Mucosa of rectum (tissue), 2 donors: ENCODE data around the gene TBKBP1.

Source experiments
- H3K27ac ChIP-seq, 2 donors: one replicate each; pipeline ENCODE4 v1.7.0; 2013; ENCODE audit warnings: inconsistent platforms in 2 of 2, low read depth in 2 of 2, low read length in 2 of 2
- H3K27me3 ChIP-seq, 2 donors: one replicate each; pipeline ENCODE4 v1.7.0; 2013; ENCODE audit warnings: low read length in 2 of 2; ENCODE audit not compliant: control insufficient read depth in 2 of 2, insufficient read depth in 2 of 2
- H3K36me3 ChIP-seq, 2 donors: one replicate each; pipeline ENCODE4 v1.7.0; 2013; ENCODE audit warnings: low read length in 2 of 2; ENCODE audit not compliant: control insufficient read depth in 2 of 2, insufficient read depth in 2 of 2
- H3K4me1 ChIP-seq, 2 donors: one replicate each; pipeline ENCODE4 v1.7.0; 2013; ENCODE audit warnings: low read length in 2 of 2, mild to moderate bottlenecking in 1 of 2; ENCODE audit not compliant: control insufficient read depth in 2 of 2, insufficient read depth in 2 of 2
- H3K4me3 ChIP-seq, 2 donors: one replicate each; pipeline ENCODE4 v1.7.0; 2013; ENCODE audit warnings: low read length in 2 of 2
- H3K9ac ChIP-seq, 2 donors: one replicate each; pipeline ENCODE4 v1.7.0; 2013; ENCODE audit warnings: low read length in 2 of 2, low read depth in 1 of 2, mild to moderate bottlenecking in 1 of 2
- H3K9me3 ChIP-seq, 2 donors: one replicate each; pipeline ENCODE4 v1.7.0; 2013; ENCODE audit warnings: low read length in 2 of 2; ENCODE audit not compliant: control insufficient read depth in 2 of 2
- donor health status: healthy.
- donor health status: Normal muscosa, but diverticular disease.

The TBKBP1 gene

GRCh38 chr17:47687748-47688147 lies 6.2 kb upstream of the TBKBP1 start:
- peaks cover 11 to 22% of the 10 kb centered on the region in 2 donors for H3K36me3 ChIP-seq
- H3K27ac ChIP-seq, result no peak overlapping the region
- H3K9ac ChIP-seq, result no peak overlapping the region
- H3K4me1 ChIP-seq, result peaks cover 0 to 6% of the 10 kb centered on the region in 2 donors
- H3K27me3 ChIP-seq, result peaks cover 3 to 4% of the 10 kb centered on the region in 2 donors
- H3K4me3 ChIP-seq, result no peak overlapping the region
- H3K9me3 ChIP-seq, result no peaks in the 10 kb centered on the region

GRCh38 chr17:47690121-47690520 lies 3.8 kb upstream of the TBKBP1 start:
- Histone ChIP-seq H3K9ac (no peak overlapping the region), H3K9me3 (no peaks in the 10 kb centered on the region), H3K4me3 (no peak overlapping the region), H3K36me3 (peaks cover 0 to 10% of the 10 kb centered on the region in 2 donors), H3K27me3 (peaks cover 3 to 6% of the 10 kb centered on the region in 2 donors), H3K27ac (no peak overlapping the region), H3K4me1 (peaks cover 10 to 17% of the 10 kb centered on the region in 2 donors)

GRCh38 chr17:47692137-47692894 lies 1.6 kb upstream of the TBKBP1 start:
- Histone ChIP-seq H3K36me3 (no peaks in the 10 kb centered on the region), H3K4me3 (no peak overlapping the region), H3K4me1 (peaks cover 11 to 19% of the 10 kb centered on the region in 2 donors), H3K9me3 (no peaks in the 10 kb centered on the region), H3K27me3 (peaks cover 3 to 7% of the 10 kb centered on the region in 2 donors), H3K9ac (no peak overlapping the region), H3K27ac (no peak overlapping the region)

GRCh38 chr17:47692895-47693730 lies 848 bp upstream of the TBKBP1 start:
- H3K27ac ChIP-seq, result peak overlapping the region in 1 of 2 donors; percentile 38
- H3K9me3 ChIP-seq, result no peaks in the 10 kb centered on the region
- H3K36me3 ChIP-seq, result no peaks in the 10 kb centered on the region
- peak overlapping the region in 1 of 2 donors; percentile 48 for H3K9ac ChIP-seq
- peak overlapping the region; percentile 48 to 56 for H3K4me3 ChIP-seq
- peaks cover 11 to 19% of the 10 kb centered on the region in 2 donors for H3K4me1 ChIP-seq
- H3K27me3 ChIP-seq, result peaks cover 3 to 7% of the 10 kb centered on the region in 2 donors

GRCh38 chr17:47694581-47695428 lies 844 bp downstream of the TBKBP1 start:
- H3K9ac ChIP-seq, result peak overlapping the region; percentile 32 to 49
- H3K27me3 ChIP-seq, result peaks cover 3 to 7% of the 10 kb centered on the region in 2 donors
- no peaks in the 10 kb centered on the region for H3K36me3 ChIP-seq
- no peaks in the 10 kb centered on the region for H3K9me3 ChIP-seq
- H3K4me1 ChIP-seq, result peaks cover 11 to 19% of the 10 kb centered on the region in 2 donors
- peak overlapping the region; percentile 61 to 70 for H3K4me3 ChIP-seq
- H3K27ac ChIP-seq, result peak overlapping the region; percentile 50 to 70

GRCh38 chr17:47695429-47696376 lies 1.7 kb downstream of the TBKBP1 start:
- Histone ChIP-seq H3K27me3 (peaks cover 3 to 7% of the 10 kb centered on the region in 2 donors), H3K9ac (peak overlapping the region in 1 of 2 donors; percentile 45), H3K27ac (peak overlapping the region; percentile 50 to 70), H3K36me3 (no peaks in the 10 kb centered on the region), H3K4me3 (peak overlapping the region; percentile 61 to 70), H3K9me3 (no peaks in the 10 kb centered on the region), H3K4me1 (peaks cover 11 to 19% of the 10 kb centered on the region in 2 donors)

- peaks cover 11 to 19% of the 10 kb centered on the region in 2 donors for H3K4me1 ChIP-seq
- H3K9ac ChIP-seq, result no peak overlapping the region
- H3K27ac ChIP-seq, result no peak overlapping the region
- no peaks in the 10 kb centered on the region for H3K36me3 ChIP-seq
- no peaks in the 10 kb centered on the region for H3K9me3 ChIP-seq
- no peak overlapping the region for H3K4me3 ChIP-seq
- peaks cover 3 to 7% of the 10 kb centered on the region in 2 donors for H3K27me3 ChIP-seq
These were observed 3.0 kb downstream of the TBKBP1 start for GRCh38 chr17:47696717-47697642.

- Histone ChIP-seq H3K27ac (no peak overlapping the region), H3K27me3 (peaks cover 0 to 4% of the 10 kb centered on the region in 2 donors), H3K9ac (no peak overlapping the region), H3K4me1 (peaks cover 9 to 10% of the 10 kb centered on the region in 2 donors), H3K4me3 (no peak overlapping the region), H3K9me3 (no peaks in the 10 kb centered on the region), H3K36me3 (no peaks in the 10 kb centered on the region)
These were observed 4.1 kb downstream of the TBKBP1 start for GRCh38 chr17:47697906-47698711.
